Measurements from ENCODE around the gene PPP1R1B. TPM values are rescaled to one million over a fixed set of nuclear protein-coding genes. Genes with fewer than 3 reads are reported as not detected.

The PPP1R1B gene
- total RNA-seq, 4 donors from 2014 or later = 1.5 to 5.1 TPM; not detected in 2

- H3K9me3 ChIP-seq = no peaks in the 10 kb centered on the region
- intact Hi-C loops (cut with DNase I; ENCODE audit: low total_unique reads) (loop anchor here (2.0 to 10.0 kb wide), 3 partner anchors 27 to 469 kb away; partner anchors contain the start of genes CACNB1 and STARD3), in situ Hi-C loops (cut with MboI; ENCODE audit: low sequenced_read_pairs in 4 of 4) (no loop called here)
- no peaks in the 10 kb centered on the region for H3K27me3 ChIP-seq
- peak overlapping the region; percentile 96 to 99 (median 98) for H3K27ac ChIP-seq
- peak in 1 of 2 donors; percentile 3 for ATAC-seq
- TF ChIP-seq CTCF (IDR thresholded peaks at IDR 0.05 in 4 of 5, conservative IDR thresholded peaks at IDR 0.05 in 1 of 5) = no peak
- peak in 1 of 2 donors; percentile 27 for TF ChIP-seq POLR2A (IDR thresholded peaks at IDR 0.05)
- H3K36me3 ChIP-seq = peaks cover 0 to 5% of the 10 kb centered on the region in 2 donors
- peaks cover 77 to 90% of the 10 kb centered on the region in 2 donors for H3K4me1 ChIP-seq
- H3K4me3 ChIP-seq = peak overlapping the region; percentile 24 to 62 (median 43)
- DNase-seq = peak in 1 of 2 donors; percentile 71
Measured at GRCh38 chr17:39663688-39664580, 37.2 kb downstream of the PPP1R1B start.

- in situ Hi-C loops (cut with MboI; ENCODE audit: low sequenced_read_pairs in 4 of 4) (no loop called here), intact Hi-C loops (cut with DNase I; ENCODE audit: low total_unique reads) (loop anchor here (2.0 to 10.0 kb wide), 3 partner anchors 28 to 470 kb away; partner anchors contain the start of genes CACNB1 and STARD3)
- peak; percentile 14 to 26 for ATAC-seq
- Histone ChIP-seq H3K4me1 (peaks cover 75 to 85% of the 10 kb centered on the region in 2 donors), H3K27ac (peak within 1 kb of the TSS; percentile 96 to 99 (median 98)), H3K36me3 (no peaks in the 10 kb centered on the region), H3K9me3 (no peaks in the 10 kb centered on the region), H3K4me3 (peak within 1 kb of the TSS; percentile 52 to 62 (median 59)), H3K27me3 (no peaks in the 10 kb centered on the region)
- peak in 1 of 2 donors; percentile 81 for DNase-seq
- TF ChIP-seq CTCF (IDR thresholded peaks at IDR 0.05 in 4 of 5, conservative IDR thresholded peaks at IDR 0.05 in 1 of 5) (no peak), POLR2A (IDR thresholded peaks at IDR 0.05) (peak in 1 of 2 donors; percentile 79)
Measured at GRCh38 chr17:39664581-39665561, 38.1 kb downstream of the PPP1R1B start, which contains the start of gene TCAP. Gene TCAP (plus strand): TSS chr17:39665349. CDS start chr17:39665360, 11 bp downstream.

- Histone ChIP-seq H3K4me1 (peaks cover 67 to 82% of the 10 kb centered on the region in 2 donors), H3K4me3 (peak overlapping the region; percentile 52 to 62 (median 59)), H3K27ac (peak overlapping the region; percentile 96 to 99 (median 98)), H3K27me3 (no peaks in the 10 kb centered on the region), H3K9me3 (no peaks in the 10 kb centered on the region), H3K36me3 (no peaks in the 10 kb centered on the region)
- ATAC-seq (peak; percentile 34 to 48), DNase-seq (peak; percentile 70 to 88)
- TF ChIP-seq CTCF (IDR thresholded peaks at IDR 0.05 in 4 of 5, conservative IDR thresholded peaks at IDR 0.05 in 1 of 5) (peak; percentile 23 to 41 (median 28)), POLR2A (IDR thresholded peaks at IDR 0.05) (peak; percentile 35 to 56)
- intact Hi-C loops (cut with DNase I; ENCODE audit: low total_unique reads) (loop anchor here (2.0 to 10.0 kb wide), 2 partner anchors 29 to 471 kb away; partner anchors contain the start of genes CACNB1 and STARD3), in situ Hi-C loops (cut with MboI; ENCODE audit: low sequenced_read_pairs in 4 of 4) (no loop called here)
Measured at GRCh38 chr17:39665642-39666224, 39.0 kb downstream of the PPP1R1B start.

- H3K4me3 ChIP-seq = peak overlapping the region; percentile 52 to 62 (median 59)
- ATAC-seq (peak; percentile 2 to 9), DNase-seq (no peak)
- H3K27ac ChIP-seq = peak overlapping the region; percentile 96 to 99 (median 98)
- H3K36me3 ChIP-seq = no peaks in the 10 kb centered on the region
- in situ Hi-C loops (cut with MboI; ENCODE audit: low sequenced_read_pairs in 4 of 4) (no loop called here), intact Hi-C loops (cut with DNase I; ENCODE audit: low total_unique reads) (loop anchor here (10.0 kb wide), 1 partner anchor 471 kb away; the partner anchor contains the start of gene CACNB1)
- no peaks in the 10 kb centered on the region for H3K27me3 ChIP-seq
- no peaks in the 10 kb centered on the region for H3K9me3 ChIP-seq
- H3K4me1 ChIP-seq = peaks cover 66 to 82% of the 10 kb centered on the region in 2 donors
- TF ChIP-seq CTCF (IDR thresholded peaks at IDR 0.05 in 4 of 5, conservative IDR thresholded peaks at IDR 0.05 in 1 of 5) (no peak), POLR2A (IDR thresholded peaks at IDR 0.05) (no peak)
Measured at GRCh38 chr17:39666231-39666600, 39.5 kb downstream of the PPP1R1B start.

Measured in gastrocnemius medialis (tissue), 4 donors.